Activated effector memory CD4-positive, alpha-beta T cell treated with anti-CD3 and anti-CD28 coated beads, Interleukin-2, amount 50 U/mL, for 16 hours (primary cell): ENCODE measurements around the gene DOHH.
"Not testable (repeated sequence)": the region's sequence is repeated elsewhere in the genome, so short reads cannot be mapped to it uniquely, and the experiment has no call there.

Experiments used
- DNase-seq: peaks from one replicate; pipeline ENCODE4 v3.0.0-alpha.2; 2020

The DOHH gene

DNA sequence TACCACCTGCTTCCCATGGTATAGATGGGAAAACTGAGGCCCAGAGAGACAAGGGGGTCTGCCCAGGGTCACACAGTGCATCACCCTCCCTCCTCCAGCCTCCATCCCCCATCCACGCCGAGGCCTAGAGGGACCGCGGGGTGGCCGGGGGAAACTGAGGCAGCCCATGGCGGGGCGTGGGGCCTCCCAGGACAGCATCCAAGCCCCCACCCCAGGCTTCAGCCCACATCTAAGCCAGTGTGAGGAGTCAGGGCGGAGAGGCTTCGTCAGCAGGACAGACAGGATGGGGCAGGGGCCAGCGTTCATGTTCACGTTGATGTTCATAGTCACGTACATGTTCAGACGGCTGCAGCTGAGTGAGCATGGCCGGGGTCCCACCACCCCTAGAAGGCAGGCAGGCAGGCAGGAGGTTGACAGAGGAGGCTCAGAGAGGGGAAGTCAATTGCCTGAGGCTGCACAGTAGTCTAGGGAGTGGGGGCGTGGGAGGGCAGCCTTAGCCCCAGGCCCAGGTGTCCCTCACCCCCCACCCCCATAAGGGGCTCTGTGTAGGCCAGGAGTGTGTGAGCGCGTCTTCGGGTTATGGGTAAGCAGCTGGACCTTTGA, 43.4 kb downstream of the DOHH start:
- no peak for DNase-seq

DNA sequence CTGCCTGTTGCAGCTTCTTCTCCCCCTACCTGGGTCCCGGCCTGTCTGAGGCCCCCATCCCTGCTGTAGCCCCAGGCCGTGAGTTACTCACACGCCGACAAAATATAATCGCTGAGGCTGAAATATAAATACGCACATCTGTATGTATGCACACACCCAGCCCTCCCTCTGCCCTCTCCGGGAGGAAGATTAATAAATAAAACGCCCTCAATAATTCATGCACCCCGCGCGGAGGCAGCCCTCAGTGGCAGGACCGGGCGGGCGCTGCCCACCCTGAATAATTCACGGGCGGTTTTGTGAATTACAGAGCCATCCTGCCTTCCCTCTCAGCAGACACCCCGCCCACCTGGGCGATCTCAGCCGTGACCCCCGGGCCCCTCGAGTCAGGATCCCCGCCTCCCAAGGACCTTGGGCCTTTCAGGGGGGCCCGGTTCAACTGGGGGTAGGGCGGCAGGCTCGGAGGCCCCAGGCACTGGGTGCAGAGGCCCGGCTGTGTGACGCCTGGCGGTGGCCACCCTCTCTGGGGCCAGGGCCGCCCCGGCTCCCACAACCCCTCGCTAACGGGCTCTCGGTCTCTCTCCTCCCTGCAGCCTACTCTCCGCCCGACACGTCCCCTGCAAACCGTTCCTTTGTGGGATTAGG, 44.4 kb downstream of the DOHH start:
- no peak for DNase-seq

DNA sequence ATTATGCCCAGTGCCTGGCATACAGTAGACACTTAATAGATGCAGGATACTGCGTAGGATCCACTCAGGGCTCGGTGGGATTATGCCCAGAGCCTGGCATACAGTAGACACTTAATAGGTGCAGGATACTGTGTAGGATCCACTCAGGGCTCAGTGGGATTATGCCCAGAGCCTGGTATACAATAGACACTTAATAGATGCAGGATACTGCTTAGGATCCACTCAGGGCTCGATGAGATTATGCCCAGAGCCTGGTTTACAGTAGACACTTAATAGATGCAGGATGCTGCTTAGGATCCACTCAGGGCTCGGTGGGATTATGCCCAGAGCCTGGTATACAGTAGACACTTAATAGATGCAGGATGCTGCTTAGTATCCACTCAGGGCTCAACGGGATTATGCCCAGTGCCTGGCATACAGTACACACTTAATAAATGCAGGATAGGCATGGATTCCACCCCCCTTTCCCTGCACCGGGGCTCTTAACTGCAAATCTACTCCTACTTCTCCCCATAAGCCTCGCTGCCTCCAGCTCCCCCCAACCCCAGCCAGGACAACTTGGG, 45.0 kb downstream of the DOHH start:
- DNase-seq: no peak

DNA sequence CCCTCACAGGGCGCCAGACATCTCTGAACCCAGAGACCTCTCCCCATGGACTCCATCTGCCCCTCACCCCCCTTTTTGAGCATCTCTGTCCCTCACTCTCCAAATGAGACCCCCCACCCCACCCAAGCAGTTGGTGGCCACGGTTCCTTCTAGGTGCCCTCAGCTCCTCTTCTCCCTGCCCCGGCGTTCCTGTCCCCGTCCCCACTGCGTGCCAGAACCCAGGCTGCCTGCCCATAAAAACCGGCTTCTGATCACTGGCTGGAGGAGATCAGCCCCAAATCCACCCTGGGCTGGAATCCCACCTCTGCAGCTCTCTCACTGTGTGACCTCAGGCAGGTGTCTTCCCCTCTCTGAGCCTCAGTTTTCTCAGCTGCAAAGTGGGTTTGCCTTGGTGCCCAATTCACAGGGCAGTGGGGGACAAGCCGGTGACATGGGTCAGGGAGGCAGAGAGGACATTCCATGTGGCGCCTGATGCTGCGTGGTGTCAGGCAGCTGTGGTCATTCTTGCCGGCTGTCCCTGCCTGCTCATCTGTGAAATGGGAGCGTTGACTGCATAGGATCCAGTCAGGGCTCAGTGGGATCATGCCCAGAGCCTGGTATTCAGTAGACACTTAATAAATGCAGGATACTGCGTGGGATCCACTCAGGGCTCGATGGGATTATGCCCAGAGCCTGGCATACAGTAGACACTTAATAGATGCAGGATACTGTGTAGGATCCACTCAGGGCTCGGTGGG, 45.6 kb downstream of the DOHH start:
- DNase-seq: no peak

DNA sequence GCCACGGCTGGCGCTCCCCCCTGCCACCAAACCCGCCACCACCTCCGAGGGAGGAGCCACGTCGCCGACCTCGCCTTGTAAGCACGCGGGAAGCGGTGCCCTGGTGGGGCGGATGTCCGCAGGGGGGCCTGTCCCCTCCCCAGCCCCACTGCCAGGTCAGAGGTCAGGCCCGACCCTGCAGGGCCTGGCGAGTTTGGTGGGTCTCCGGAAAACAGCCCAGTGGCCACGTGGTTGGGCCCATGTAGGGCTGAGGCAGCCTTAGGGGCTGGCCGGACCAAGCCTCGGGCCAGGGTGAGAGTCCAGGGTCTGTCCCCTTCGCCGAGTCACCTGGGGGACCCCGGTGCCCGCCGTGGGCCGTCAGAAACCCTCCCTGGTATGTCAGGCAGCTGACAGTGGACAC, 46.6 kb downstream of the DOHH start:
- no peak for DNase-seq

DNA sequence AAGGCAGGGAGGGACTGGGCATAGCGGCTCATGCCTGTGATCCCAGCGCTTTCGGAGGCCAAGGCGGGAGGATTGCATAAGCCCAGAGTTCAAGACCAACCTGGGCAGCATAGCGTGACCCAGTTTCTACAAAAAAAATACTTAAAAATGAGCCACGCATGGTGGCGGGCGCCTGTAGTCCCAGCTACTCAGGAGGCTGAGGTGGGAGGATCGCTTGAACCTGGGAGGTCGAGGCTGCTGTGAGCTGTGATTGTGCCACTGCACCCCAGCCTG, 47.6 kb downstream of the DOHH start:
- DNase-seq: not testable (repeated sequence)

DNA sequence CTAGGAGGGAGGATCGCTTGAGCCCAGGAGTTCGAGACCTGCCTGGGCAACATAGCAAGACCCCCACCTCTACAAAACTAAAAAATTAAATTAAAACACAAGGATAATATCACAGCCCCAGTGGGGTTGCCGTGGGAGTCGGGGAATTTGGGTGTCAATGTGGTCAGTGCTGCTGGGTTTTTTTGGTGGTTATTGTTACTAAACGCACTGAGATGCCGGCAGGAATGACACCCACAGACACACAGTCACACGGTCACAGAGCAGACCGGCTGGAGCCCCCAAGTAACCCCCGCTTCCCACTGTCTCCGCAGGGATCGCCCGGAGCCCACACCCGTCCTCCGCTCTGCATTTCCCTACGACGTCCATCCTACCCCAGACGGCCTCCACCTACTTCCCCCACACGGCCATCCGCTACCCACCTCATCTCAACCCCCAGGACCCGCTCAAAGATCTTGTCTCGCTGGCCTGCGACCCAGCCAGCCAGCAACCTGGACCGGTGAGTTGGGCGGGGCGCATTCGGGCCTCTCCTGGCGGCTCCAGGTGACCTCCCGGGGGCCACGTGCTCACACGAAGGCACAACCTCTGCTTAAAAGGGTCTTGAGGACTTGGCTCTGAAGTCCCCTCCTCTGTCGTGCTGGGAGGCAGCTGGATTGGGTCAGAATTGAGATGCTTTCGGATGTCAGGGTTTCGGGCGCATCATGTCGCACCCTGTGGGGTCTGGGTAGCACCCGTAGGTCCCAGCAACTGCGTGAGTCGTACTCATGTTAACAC, 48.1 kb downstream of the DOHH start:
- DNase-seq: no peak

DNA sequence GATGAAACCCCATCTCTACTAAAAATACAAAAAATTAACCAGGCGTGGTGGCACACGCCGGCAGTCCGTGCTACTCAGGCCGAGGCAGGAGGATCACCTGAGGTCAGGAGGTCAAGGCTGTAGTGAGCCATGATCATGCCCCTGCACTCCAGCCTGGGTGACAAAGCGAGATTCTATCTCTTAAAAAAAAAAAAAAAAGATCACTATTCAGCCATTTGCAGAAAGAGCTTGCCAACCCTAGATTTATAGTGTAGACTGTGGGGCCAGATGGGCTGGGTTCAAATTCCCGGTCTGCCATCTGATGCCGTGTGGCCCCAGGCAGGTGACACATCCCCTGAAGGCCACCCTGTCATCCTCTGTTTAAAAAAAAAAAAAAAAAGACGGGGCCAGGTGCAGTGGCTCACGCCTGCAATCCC, 49.0 kb downstream of the DOHH start:
- DNase-seq: no peak

DNA sequence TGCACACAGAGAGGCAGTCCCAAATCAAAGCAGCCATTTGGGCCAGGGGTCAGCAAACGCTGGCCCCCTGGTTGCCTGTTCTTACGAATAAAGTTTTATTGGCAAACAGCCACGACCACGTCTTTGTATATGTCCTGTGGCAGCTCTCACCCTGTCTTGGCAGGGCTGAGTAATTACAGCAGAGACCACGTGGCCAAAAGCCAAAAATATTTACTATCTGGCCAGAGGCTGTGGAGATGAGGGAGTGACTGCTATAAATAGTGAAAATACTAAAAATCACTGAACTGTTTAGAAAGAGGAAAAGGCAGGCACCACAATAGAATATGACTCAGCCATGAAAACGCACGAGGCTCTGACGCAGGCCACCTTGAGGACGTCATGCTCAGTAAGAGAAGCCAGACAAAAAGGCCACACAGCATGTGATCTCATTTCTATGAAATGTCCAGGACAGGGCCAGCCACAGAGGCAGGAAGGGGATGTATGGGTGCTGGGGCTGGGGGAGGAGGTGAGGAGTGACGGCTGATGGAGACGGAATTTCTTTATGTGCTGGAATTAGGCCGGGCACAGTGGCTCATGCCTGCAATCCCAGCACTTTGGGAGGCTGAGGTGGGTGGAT, 49.6 kb downstream of the DOHH start:
- DNase-seq: no peak

DNA sequence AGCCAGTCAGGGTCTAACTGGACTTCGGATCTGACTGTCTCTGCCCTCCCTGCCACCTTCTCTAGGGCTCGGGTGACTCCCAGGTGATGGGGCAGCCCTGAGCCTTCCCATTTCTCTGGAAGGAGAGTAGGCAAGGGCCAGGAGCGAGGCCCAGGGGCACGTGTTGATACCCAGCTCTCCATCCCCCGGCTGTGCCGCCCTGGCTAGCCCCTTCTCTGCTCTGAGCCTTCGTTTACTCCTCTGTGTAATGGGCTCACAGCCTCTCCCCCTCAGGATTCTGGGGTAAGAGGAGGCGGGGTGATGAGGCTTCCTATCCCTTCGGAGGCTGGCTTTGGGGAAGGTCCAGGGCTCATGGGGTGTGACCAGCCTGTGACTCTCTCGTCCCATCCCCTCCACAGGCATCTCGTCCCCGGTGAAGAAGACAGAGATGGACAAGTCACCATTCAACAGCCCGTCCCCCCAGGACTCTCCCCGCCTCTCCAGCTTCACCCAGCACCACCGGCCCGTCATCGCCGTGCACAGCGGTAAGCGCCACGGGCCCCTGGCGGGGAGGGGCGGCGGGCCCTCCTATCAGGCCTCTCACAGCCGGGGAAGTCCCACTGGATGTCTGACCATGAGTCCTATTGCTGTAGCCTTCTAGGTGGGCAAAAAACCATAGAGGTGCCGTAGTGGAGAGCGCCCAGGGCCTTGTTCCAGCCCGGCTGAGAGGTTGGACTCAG, 51.7 kb downstream of the DOHH start:
- DNase-seq: no peak

DNA sequence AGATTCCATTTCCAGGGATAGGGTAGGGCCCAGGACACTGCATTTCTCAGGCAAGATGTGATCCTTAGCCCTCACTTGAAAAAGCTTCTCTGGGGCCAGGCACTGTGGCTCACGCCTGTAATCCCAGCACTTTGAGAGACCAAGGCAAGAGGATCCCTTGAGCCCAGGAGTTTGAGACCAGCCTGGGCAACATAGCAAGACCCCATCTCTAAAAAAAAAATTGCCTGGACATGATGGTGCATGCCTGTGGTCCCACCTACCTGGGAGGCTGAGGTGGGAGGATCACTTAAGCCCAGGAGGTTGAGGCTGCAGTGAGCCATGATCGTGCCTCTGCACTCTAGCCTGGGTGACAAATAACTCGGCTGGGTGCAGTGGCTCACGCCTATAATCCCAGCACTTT, 53.8 kb downstream of the DOHH start:
- DNase-seq: not testable (repeated sequence)

DNA sequence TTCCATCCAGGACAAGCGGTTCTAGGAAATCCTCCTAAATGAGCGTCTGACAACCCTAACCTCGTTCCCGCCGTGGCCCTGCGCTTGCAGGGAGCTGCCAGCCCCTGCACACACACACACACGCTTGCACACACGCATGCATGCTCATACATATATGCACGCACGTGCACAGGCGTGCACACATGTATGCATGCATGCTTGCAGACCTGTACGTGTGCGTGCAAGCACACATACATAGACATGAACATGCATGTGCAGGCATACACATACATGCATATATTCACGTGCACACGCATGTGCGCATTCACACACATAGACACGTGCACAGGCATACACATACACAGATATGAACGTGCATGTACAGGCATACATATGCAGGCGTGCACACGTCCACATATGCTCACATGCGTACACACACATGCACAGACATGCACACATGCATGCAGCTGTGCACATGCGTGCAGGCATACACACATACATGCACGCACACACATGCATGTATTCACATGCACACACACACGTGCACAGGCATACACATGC, 55.7 kb downstream of the DOHH start:
- DNase-seq: no peak

DNA sequence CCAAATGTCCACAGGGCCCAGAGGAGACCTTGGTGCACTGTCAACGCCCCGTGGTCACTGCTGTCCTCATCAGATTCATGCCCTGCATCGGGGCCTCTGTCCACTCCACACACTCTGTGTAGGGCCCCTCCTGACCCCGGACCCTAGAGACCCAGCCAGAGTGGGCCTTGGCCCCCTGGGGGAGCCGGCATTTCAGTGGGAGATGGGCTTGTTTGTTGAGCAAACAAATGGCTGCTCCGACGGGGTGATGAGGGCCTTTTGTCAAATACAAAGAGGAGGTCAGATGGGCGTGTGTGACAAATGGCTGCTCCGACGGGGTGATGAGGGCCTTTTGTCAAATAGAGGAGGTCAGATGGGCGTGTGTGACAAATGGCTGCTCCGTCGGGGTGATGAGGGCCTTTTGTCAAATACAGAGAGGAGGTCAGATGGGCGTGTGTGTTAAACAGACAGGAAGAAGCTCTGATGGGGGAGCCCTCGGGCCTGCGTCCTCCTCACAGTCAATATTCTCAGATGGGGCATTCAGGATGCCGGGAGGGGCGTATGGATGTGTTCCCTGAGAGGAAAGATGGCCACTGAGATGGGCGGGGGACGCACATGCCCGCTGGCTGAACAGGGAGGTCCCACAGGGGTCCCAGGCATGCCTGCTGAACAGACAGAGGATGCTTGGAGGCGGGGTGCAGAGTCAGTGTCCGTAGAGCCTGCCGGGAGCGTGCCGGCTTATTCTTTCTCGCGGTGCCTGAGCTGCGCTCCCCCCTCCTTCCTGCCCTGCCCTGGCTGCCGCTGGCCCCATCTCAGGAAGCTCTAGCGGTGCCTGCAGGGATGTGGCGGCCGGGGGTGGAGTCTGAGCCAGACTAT, 56.4 kb downstream of the DOHH start:
- no peak for DNase-seq

DNA sequence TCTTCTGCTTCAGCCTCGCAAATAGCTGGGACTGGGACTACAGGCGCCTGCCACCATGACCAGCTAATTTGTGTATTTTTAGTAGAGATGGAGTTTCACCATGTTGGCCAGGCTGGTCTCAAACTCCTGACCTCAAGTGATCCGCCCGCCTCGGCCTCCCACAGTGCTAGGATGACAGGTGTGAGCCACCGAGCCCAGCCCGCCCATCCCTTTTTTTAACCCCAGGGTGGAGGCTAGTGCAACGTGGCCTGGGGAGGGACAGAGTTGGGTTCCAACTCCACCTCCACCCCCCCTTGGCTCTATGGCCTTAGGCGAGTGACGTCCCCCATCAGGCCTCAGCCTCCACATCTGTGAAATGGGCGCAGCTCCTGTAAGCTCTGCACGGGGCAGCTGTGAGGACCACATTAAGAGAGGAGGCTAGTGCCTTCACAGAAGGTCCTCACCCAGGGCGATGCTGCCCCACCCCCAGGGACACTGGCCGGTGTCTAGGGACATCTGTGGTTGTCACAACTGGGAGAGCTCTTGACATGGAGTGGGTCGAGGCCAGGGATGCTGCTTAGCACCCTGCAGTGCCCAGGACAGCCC, 57.9 kb downstream of the DOHH start:
- DNase-seq: no peak

DNA sequence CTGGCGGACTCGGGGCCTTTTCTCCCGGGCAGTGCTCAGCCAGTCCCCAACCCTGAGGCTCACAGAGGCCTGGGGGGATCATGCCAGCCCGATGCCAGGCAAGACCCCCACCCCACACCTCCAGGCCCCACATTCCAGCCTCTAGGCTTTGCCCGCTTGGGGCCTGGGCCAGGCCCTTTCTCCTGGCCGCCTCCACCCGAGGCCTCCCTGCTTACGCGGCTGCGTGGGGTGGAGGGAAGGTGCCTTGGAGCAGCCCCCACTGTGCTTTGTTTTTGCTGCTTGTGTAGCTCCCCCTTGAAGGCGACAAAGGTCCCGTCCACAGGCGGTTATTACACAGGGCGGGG, 58.5 kb downstream of the DOHH start:
- no peak for DNase-seq

DNA sequence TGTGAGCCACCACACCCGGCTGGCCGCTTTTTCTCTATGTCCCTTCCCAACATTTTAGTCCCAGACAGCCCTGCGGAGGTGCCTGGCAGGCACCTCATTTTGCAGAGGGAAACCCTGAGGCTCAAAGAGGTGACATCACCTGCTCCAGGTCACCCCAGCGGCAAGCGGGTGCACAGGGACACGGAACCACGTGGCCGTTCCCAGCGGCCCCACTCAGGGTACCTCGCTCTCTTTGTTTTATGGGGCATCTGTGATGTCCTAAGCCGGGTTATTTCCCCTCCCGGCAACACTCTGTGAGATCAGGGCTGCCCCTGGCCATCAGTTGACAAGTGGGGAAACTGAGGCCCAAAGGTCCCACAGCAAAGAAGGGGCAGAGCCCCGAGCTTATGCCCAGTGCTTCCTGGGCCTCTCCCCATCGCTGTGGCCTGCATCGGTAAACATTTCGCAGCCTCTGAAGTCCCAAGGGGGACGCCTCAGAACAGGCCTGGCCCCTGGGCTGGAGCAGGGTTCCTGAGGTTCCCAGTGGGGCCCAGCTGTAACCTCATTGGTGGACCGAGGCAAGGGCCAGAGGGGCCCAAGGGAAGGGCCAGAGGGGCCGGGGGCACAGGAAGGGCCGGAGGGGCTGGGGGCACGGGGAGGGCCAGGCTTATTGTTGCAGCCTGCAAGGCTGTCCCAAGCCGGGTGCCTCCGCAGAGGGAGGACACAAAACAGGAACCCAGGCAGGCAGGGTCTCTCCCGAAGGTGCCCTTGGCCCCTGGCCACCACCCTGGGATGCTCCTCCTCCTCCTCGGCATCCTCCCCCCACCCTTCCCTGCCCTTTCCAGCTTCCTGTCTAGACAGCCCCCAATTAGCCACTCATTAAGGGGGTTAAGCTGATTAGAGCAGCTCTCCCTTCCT, 59.1 kb downstream of the DOHH start:
- no peak for DNase-seq
